HepG2 (cell line): ENCODE data around the gene CCDC106. TPM values are rescaled to one million over a fixed set of nuclear protein-coding genes. Genes with fewer than 3 reads are reported as not detected.
A peak's percentile ranks its signal among the peaks of the same experiment; 100 is the strongest.

ENCODE experiments used
- BCL6 ChIP-seq: IDR thresholded peaks from 2 replicates; pipeline ENCODE4 v1.6.1; 2016; ENCODE audit warnings: missing genetic modification reagents, missing compliant biosample characterization
- GZF1 ChIP-seq: sonication (generic); formaldehyde crosslinking; IDR thresholded peaks from 2 replicates; pipeline ENCODE4 v1.5.1; 2020; ENCODE audit warnings: mild to moderate bottlenecking, missing genetic modification reagents
- HNRNPK ChIP-seq: fragments of 200-400 bp; formaldehyde crosslinking; IDR thresholded peaks from 2 replicates; pipeline ENCODE4 v1.6.1; 2018; ENCODE audit warnings: low read length, low read depth, moderate library complexity, mild to moderate bottlenecking; ENCODE audit not compliant: poor library complexity, severe bottlenecking
- KDM6A ChIP-seq: IDR thresholded peaks from 2 replicates; pipeline ENCODE4 v1.6.1; 2016; ENCODE audit warnings: low read depth
- KLF11 ChIP-seq: IDR thresholded peaks from 2 replicates; pipeline ENCODE4 v1.6.1; 2016; ENCODE audit warnings: missing compliant biosample characterization
- MED8 ChIP-seq: sonication (generic); formaldehyde crosslinking; IDR thresholded peaks from 2 replicates; pipeline ENCODE4 v1.8.1; 2023; ENCODE audit warnings: mild to moderate bottlenecking, missing genetic modification reagents; ENCODE audit not compliant: insufficient replicate concordance
- NR2C2 ChIP-seq: sonication (generic); formaldehyde crosslinking; IDR thresholded peaks from 2 replicates; pipeline ENCODE4 v1.4.0; 2020; ENCODE audit warnings: missing genetic modification reagents, mild to moderate bottlenecking, moderate library complexity, borderline replicate concordance
- PHF21A ChIP-seq: sonication (generic); formaldehyde crosslinking; IDR thresholded peaks from 2 replicates; pipeline ENCODE4 v1.5.0; 2020; ENCODE audit warnings: mild to moderate bottlenecking, missing genetic modification reagents
- SIX4 ChIP-seq: sonication (generic); formaldehyde crosslinking; IDR thresholded peaks from 2 replicates; pipeline ENCODE4 v1.4.0; 2020; ENCODE audit warnings: missing genetic modification reagents
- SMAD3 ChIP-seq: sonication (generic); formaldehyde crosslinking; IDR thresholded peaks from 2 replicates; pipeline ENCODE4 v1.4.0; 2020; ENCODE audit warnings: missing genetic modification reagents
- SOX6 ChIP-seq, 2 experiments: fragments of 450-650 bp in 1 of 2; sonication (generic) in 1 of 2; formaldehyde crosslinking in 1 of 2; IDR thresholded peaks; 2 replicates each; pipeline versions ENCODE4 v1.4.0 to v1.6.1; 2017 to 2020; ENCODE audit warnings: antibody characterized with exemption in 1 of 2, mild to moderate bottlenecking in 1 of 2, missing genetic modification reagents in 1 of 2
- SPEN ChIP-seq: sonication (generic); formaldehyde crosslinking; IDR thresholded peaks from 2 replicates; pipeline ENCODE4 v1.5.1; 2020; ENCODE audit warnings: low read depth, mild to moderate bottlenecking, missing genetic modification reagents
- YY1 ChIP-seq: IDR thresholded peaks from 2 replicates; pipeline ENCODE4 v1.6.1; 2011; ENCODE audit warnings: low read length, low read depth, moderate library complexity, mild to moderate bottlenecking; ENCODE audit not compliant: insufficient read depth, insufficient replicate concordance
- ZKSCAN8 ChIP-seq: IDR thresholded peaks from 2 replicates; pipeline ENCODE4 v1.6.1; 2016; ENCODE audit warnings: borderline replicate concordance, missing genetic modification reagents, missing compliant biosample characterization
- ZNF225 ChIP-seq: sonication (generic); formaldehyde crosslinking; IDR thresholded peaks from 2 replicates; pipeline ENCODE4 v1.4.0; 2020; ENCODE audit warnings: mild to moderate bottlenecking, missing genetic modification reagents
- ZNF329 ChIP-seq: sonication (generic); formaldehyde crosslinking; IDR thresholded peaks from 2 replicates; pipeline ENCODE4 v1.9.0; 2021; ENCODE audit warnings: low read depth, mild to moderate bottlenecking, missing genetic modification reagents
- ZNF552 ChIP-seq: sonication (generic); formaldehyde crosslinking; IDR thresholded peaks from 2 replicates; pipeline ENCODE4 v1.9.0; 2022; ENCODE audit warnings: missing genetic modification reagents, mild to moderate bottlenecking, borderline replicate concordance
- ZNF782 ChIP-seq: sonication (generic); formaldehyde crosslinking; IDR thresholded peaks from 2 replicates; pipeline ENCODE4 v1.4.0; 2020; ENCODE audit warnings: missing genetic modification reagents, mild to moderate bottlenecking, borderline replicate concordance
- ZNF788 ChIP-seq: sonication (generic); formaldehyde crosslinking; IDR thresholded peaks from 2 replicates; pipeline ENCODE4 v1.5.0; 2020; ENCODE audit warnings: mild to moderate bottlenecking, missing genetic modification reagents, borderline replicate concordance
- polyA plus RNA-seq, 8 experiments: library from polyadenylated mRNA; depleted of rRNA in 3 of 8; stranded (reverse) in 7 of 8; unstranded in 1 of 8; fragments of >200 nt; fragmentation: Illumina TruSeq in 4 of 8; extraction: Trizol in 4 of 8; gene quantifications; 2 replicates each; pipeline versions ENCODE4 v1.2.1 to v1.2.3, GENCODE V29; 2011 to 2016; ENCODE audit warnings: low read depth in 4 of 8, missing spikeins in 1 of 8, mixed read lengths in 1 of 8; ENCODE audit not compliant: insufficient read depth in 1 of 8
- total RNA-seq, 5 experiments: library from RNA; depleted of rRNA; stranded (reverse); fragments of >200 nt; fragmentation: Illumina TruSeq; extraction: Trizol; gene quantifications; 2 replicates each; pipeline ENCODE4 v1.2.3, GENCODE V29; 2016; ENCODE audit warnings: low read depth in 1 of 5
- TF ChIP-seq, protein P1 (sequence below): sonication (generic); formaldehyde crosslinking; IDR thresholded peaks from 2 replicates; pipeline ENCODE4 v1.4.0; 2020; ENCODE audit warnings: missing genetic modification reagents, borderline replicate concordance
- TF ChIP-seq, protein P2 (sequence below): sonication (generic); formaldehyde crosslinking; IDR thresholded peaks from 2 replicates; pipeline ENCODE4 v1.4.0; 2020; ENCODE audit warnings: missing genetic modification reagents
- TF ChIP-seq, protein P3 (sequence below): sonication (generic); formaldehyde crosslinking; IDR thresholded peaks from 2 replicates; pipeline ENCODE4 v1.5.0; 2020; ENCODE audit warnings: missing genetic modification reagents, mild to moderate bottlenecking, borderline replicate concordance

The CCDC106 gene
- total and polyA plus RNA-seq, 2 of the 13 experiments (the other 11 are each of a cell fraction or from before 2014, with no cell fraction given): 4.7 to 8.8 TPM

DNA sequence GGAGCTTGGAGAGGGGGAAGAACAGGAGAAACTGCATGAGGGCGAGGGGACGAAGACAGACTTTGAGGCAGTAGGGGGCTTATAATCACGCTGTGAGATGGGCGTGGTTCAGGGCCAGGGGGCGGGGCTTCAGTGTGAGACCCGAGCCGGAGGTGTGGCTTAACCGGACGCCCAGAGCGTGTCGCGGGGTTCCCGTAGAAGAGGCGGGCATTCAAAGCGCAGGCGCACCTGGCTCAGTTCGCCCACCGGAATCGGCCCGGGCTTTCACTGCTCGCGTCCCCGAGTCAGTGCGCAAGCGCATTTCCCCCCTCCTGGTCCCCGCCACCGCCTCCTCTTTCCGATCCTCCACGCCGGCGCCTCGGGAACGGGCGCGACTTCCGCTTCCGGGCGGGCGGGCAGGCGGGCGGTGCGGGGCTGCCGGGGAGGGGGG, 42.8 kb upstream of the CCDC106 start (continued):
- TF ChIP-seq, protein P1, sequence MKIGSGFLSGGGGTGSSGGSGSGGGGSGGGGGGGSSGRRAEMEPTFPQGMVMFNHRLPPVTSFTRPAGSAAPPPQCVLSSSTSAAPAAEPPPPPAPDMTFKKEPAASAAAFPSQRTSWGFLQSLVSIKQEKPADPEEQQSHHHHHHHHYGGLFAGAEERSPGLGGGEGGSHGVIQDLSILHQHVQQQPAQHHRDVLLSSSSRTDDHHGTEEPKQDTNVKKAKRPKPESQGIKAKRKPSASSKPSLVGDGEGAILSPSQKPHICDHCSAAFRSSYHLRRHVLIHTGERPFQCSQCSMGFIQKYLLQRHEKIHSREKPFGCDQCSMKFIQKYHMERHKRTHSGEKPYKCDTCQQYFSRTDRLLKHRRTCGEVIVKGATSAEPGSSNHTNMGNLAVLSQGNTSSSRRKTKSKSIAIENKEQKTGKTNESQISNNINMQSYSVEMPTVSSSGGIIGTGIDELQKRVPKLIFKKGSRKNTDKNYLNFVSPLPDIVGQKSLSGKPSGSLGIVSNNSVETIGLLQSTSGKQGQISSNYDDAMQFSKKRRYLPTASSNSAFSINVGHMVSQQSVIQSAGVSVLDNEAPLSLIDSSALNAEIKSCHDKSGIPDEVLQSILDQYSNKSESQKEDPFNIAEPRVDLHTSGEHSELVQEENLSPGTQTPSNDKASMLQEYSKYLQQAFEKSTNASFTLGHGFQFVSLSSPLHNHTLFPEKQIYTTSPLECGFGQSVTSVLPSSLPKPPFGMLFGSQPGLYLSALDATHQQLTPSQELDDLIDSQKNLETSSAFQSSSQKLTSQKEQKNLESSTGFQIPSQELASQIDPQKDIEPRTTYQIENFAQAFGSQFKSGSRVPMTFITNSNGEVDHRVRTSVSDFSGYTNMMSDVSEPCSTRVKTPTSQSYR (CRISPR knock-in tag): peak; percentile 59; the same call in 1 of the 2 replicates
- TF ChIP-seq KDM6A (CRISPR knock-in tag) (no peak; the same call in 1 of the 2 replicates), BCL6 (0 out of 2 replicates have a peak, but pooled peaks have one; percentile 16), SPEN (CRISPR knock-in tag) (peak; percentile 17; the same call in 1 of the 2 replicates), SOX6 (IDR thresholded peaks at IDR 0.05) (no peak), SOX6 (CRISPR knock-in tag; IDR thresholded peaks at IDR 0.05) (no peak; the same call in 1 of the 2 replicates), YY1 (peak; percentile 79), NR2C2 (CRISPR knock-in tag) (peak; percentile 33; the same call in 1 of the 2 replicates), SIX4 (CRISPR knock-in tag) (peak; percentile 20; the same call in 1 of the 2 replicates), ZNF329 (CRISPR knock-in tag) (0 out of 2 replicates have a peak, but pooled peaks have one; percentile 26), ZNF552 (no peak), HNRNPK (peak; percentile 50), ZNF225 (CRISPR knock-in tag) (no peak), PHF21A (no peak), ZKSCAN8 (CRISPR knock-in tag) (0 out of 2 replicates have a peak, but pooled peaks have one; percentile 5), ZNF788 (no peak), SMAD3 (no peak), KLF11 (no peak), GZF1 (CRISPR knock-in tag) (no peak), MED8 (CRISPR knock-in tag) (no peak), ZNF782 (CRISPR knock-in tag) (no peak)
- TF ChIP-seq, protein P2, sequence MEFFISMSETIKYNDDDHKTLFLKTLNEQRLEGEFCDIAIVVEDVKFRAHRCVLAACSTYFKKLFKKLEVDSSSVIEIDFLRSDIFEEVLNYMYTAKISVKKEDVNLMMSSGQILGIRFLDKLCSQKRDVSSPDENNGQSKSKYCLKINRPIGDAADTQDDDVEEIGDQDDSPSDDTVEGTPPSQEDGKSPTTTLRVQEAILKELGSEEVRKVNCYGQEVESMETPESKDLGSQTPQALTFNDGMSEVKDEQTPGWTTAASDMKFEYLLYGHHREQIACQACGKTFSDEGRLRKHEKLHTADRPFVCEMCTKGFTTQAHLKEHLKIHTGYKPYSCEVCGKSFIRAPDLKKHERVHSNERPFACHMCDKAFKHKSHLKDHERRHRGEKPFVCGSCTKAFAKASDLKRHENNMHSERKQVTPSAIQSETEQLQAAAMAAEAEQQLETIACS (CRISPR knock-in tag): peak; percentile 42
- TF ChIP-seq, protein P3, sequence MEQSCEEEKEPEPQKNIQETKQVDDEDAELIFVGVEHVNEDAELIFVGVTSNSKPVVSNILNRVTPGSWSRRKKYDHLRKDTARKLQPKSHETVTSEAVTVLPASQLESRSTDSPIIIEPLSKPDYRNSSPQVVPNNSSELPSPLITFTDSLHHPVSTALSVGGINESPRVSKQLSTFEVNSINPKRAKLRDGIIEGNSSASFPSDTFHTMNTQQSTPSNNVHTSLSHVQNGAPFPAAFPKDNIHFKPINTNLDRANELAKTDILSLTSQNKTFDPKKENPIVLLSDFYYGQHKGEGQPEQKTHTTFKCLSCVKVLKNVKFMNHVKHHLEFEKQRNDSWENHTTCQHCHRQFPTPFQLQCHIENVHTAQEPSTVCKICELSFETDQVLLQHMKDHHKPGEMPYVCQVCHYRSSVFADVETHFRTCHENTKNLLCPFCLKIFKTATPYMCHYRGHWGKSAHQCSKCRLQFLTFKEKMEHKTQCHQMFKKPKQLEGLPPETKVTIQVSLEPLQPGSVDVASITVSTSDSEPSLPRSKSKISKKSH (CRISPR knock-in tag): peak; percentile 34; the same call in 1 of the 2 replicates
